RWPE2 (cell line): ENCODE results near the gene C2orf80.
"Not testable (repeated sequence)": the region's sequence is repeated elsewhere in the genome, so short reads cannot be mapped to it uniquely, and the experiment has no call there.

Source experiments
- ATAC-seq: fragments of 200-7000 bp; cut with Tn5 transposase; 3 replicates; pipeline ENCODE4 v1.9.1; 2021; ENCODE audit warnings: low read depth
- DNase-seq: peaks from one replicate; pipeline ENCODE4 v3.0.0-alpha.2; 2020; ENCODE audit warnings: low spot score
- H3K27ac ChIP-seq: fragments of 450-650 bp; 2 replicates; pipeline ENCODE4 v1.5.1; 2017; ENCODE audit warnings: mild to moderate bottlenecking; ENCODE audit not compliant: poor library complexity, severe bottlenecking
- H3K27me3 ChIP-seq: fragments of 250-450 bp; sonication (Bioruptor Pico); 2 replicates; pipeline ENCODE4 v1.5.1; 2021; ENCODE audit warnings: mild to moderate bottlenecking, moderate library complexity; ENCODE audit not compliant: insufficient read depth, poor library complexity, severe bottlenecking
- H3K36me3 ChIP-seq: fragments of 250-450 bp; sonication (Bioruptor Pico); 2 replicates; pipeline ENCODE4 v1.5.1; 2020; ENCODE audit warnings: low read depth, mild to moderate bottlenecking, moderate library complexity
- H3K4me1 ChIP-seq: fragments of 250-450 bp; sonication (Bioruptor Pico); 2 replicates; pipeline ENCODE4 v1.5.1; 2021; ENCODE audit warnings: mild to moderate bottlenecking, moderate library complexity; ENCODE audit not compliant: insufficient read depth, poor library complexity, severe bottlenecking
- H3K4me3 ChIP-seq: fragments of 250-450 bp; sonication (Bioruptor Pico); 2 replicates; pipeline ENCODE4 v1.5.1; 2021; ENCODE audit warnings: mild to moderate bottlenecking, moderate library complexity; ENCODE audit not compliant: severe bottlenecking
- H3K9me3 ChIP-seq: fragments of 250-450 bp; sonication (Bioruptor Pico); 2 replicates; pipeline ENCODE4 v1.5.1; 2021; ENCODE audit warnings: mild to moderate bottlenecking, moderate library complexity; ENCODE audit not compliant: severe bottlenecking
- CTCF ChIP-seq: fragments of 450-650 bp; IDR thresholded peaks from one replicate; pipeline ENCODE4 v1.5.1; 2017; ENCODE audit warnings: mild to moderate bottlenecking, moderate library complexity; ENCODE audit not compliant: poor library complexity, severe bottlenecking

Gene C2orf80

GRCh38 chr2:208118918-208119317 lies 70.9 kb downstream of the C2orf80 start:
- Histone ChIP-seq H3K9me3 (no peaks in the 10 kb centered on the region), H3K27ac (no peak overlapping the region), H3K4me3 (no peak overlapping the region), H3K36me3 (no peaks in the 10 kb centered on the region), H3K27me3 (no peaks in the 10 kb centered on the region), H3K4me1 (no peaks in the 10 kb centered on the region)
- ATAC-seq (no peak), DNase-seq (no peak)
- TF ChIP-seq CTCF = no peak

GRCh38 chr2:208117390-208117789 lies 72.4 kb downstream of the C2orf80 start:
- not testable (repeated sequence) for H3K9me3 ChIP-seq, DNase-seq, H3K4me1 ChIP-seq, H3K4me3 ChIP-seq, ATAC-seq, H3K27me3 ChIP-seq, H3K36me3 ChIP-seq, H3K27ac ChIP-seq
